Muscle of back (tissue), 13 donors: ENCODE results near the gene MARK1. TPM values are rescaled to one million over a fixed set of nuclear protein-coding genes. Genes with fewer than 3 reads are reported as not detected.

ENCODE experiments used
- DNase-seq, 3 donors: peaks; one replicate each; pipeline versions ENCODE4 v3.0.0 to v3.0.0-alpha.2; 2013
- long read RNA-seq, 9 donors: transcript quantifications; one replicate each; lab custom pipeline, GENCODE V29; 2026
- polyA plus RNA-seq, 10 donors: library from polyadenylated mRNA; unstranded; fragments of 120-200 nt; gene quantifications; one replicate each; pipeline ENCODE4 v1.2.1, GENCODE V29; 2013; ENCODE audit not compliant: insufficient read length in 10 of 10

MARK1 gene
- 10 to 100 TPM in 9 of 10 donors, 1 to 10 TPM in 1; 9.6 to 14.7 (median 12.6) TPM for polyA plus RNA-seq
- long read RNA-seq, donor 1, full-length matches to known transcripts = 2 of 2 reads
- long read RNA-seq, donor 1, partial matches to known transcripts = 0 of 2 reads
- long read RNA-seq, donor 1, other reads (novel, unspliced or antisense) = 0 of 2 reads
- long read RNA-seq, donor 2 = 0 reads
- long read RNA-seq, donor 3 = 0 reads
- long read RNA-seq, donor 4 = 0 reads
- long read RNA-seq, donor 5, partial matches to known transcripts = 0 of 1 reads
- long read RNA-seq, donor 5, other reads (novel, unspliced or antisense) = 0 of 1 reads
- long read RNA-seq, donor 6, full-length matches to known transcripts = 1 of 1 reads
- long read RNA-seq, donor 6, partial matches to known transcripts = 0 of 1 reads
- long read RNA-seq, donor 6, other reads (novel, unspliced or antisense) = 0 of 1 reads
- long read RNA-seq, donor 7 = 0 reads
- long read RNA-seq, donor 8, full-length matches to known transcripts = 1 of 11 reads
- long read RNA-seq, donor 8, partial matches to known transcripts = 10 of 11 reads
- long read RNA-seq, donor 8, other reads (novel, unspliced or antisense) = 0 of 11 reads
- long read RNA-seq, donor 9 = 0 reads

- DNase-seq = peak; percentile 66 to 89 (median 81)
These were observed at the start of gene MARK1 for GRCh38 chr1:220527908-220528678. MARK1 (plus strand) TSS chr1:220528136; CDS start chr1:220528823, 687 bp downstream.

DNA sequence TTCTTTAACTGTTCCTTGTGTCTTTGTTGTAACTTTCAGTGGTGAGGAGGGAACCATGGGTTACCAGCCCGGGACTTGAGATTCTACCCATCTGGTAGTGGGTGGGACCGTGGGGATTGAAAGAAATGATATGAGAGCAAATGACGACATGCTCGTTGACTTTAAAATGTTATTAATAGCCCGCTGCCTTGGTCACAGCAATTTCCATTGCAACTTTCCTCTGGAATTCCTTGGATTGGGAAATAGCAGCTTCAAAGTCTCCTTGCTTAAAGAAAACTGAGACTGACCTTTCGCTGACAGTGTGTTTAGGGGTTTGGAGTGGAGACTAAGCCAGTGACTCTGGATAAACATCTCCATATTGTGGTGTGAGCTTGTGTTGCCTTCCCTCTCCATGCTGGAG, 44.2 kb upstream of the MARK1 start:
- DNase-seq = peak; percentile 72 to 85 (median 82)

- DNase-seq = peak in 1 of 3 donors; percentile 14
These were observed 43.8 kb upstream of the MARK1 start for GRCh38 chr1:220484135-220484534.

GRCh38 chr1:220485131-220485530, 42.8 kb upstream of the MARK1 start:
- no peak for DNase-seq

- no peak for DNase-seq
These were observed 42.1 kb upstream of the MARK1 start for GRCh38 chr1:220485791-220486190.

DNA sequence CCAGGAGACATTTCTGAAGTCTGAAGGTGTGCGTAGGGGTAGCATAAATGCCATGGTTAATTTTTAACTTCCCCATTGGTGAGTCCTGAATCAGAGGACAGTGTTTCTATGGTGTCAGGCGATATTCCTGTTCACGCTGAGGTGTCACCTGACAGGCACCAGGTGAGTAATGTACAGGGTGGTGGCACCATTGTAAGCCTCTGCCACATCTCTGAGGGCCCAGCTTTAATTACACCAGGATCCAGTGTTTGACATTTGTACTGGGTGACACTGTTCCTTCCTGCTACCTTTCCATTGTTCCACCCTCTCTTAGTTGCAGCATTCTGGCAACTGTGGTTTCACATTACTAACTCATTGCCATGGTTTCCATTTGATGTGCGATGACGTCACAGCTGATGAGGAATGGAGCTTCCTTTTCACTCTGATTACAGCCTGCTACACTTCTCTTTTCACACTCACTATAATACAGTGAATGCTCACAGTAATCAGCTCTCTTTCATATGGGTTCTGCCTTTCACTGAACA, 40.6 kb upstream of the MARK1 start:
- DNase-seq = no peak

DNA sequence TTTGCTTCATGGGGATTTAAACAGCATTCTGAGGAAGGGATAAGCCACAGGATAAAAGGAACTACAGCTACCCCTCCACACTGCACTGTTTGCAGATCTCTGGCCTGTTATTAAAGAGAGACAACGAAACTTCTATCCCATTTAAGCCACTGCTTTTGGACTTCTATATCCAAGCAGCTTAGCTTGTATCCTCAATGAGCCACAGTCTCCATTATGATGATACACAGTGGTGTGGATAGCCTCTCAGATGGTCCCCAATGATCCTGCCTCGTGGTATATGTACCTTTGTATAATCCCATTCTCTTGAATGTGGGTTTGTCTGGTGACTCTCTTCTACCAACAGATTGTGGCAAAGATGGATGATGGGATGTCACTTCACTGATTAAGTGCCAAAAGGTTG, 36.0 kb upstream of the MARK1 start:
- no peak for DNase-seq

- DNase-seq = no peak
These were observed 30.6 kb upstream of the MARK1 start for GRCh38 chr1:220497220-220497947.

DNA sequence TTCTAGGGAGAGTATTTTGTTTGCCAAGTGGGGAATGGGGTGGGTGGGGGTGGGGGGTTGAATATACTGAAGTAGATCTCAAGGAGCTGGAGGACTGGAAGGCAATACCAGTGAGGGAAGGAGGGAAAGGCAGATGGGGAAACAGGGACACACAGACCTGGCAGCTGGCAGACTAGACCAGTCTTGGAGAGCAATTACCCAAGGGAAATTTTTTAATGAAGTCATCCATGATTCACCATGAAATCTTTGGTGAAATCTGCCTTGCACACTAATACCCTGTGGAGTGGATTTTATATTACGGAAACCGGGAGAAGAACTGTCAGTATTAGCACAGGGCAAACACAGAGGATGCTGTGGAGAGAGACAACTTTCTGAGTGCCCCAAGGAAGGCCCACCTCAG, 29.7 kb upstream of the MARK1 start:
- DNase-seq = no peak

- DNase-seq = peak in 2 of 3 donors; percentile 24 to 52
These were observed 27.6 kb upstream of the MARK1 start for GRCh38 chr1:220500372-220500771.

DNA sequence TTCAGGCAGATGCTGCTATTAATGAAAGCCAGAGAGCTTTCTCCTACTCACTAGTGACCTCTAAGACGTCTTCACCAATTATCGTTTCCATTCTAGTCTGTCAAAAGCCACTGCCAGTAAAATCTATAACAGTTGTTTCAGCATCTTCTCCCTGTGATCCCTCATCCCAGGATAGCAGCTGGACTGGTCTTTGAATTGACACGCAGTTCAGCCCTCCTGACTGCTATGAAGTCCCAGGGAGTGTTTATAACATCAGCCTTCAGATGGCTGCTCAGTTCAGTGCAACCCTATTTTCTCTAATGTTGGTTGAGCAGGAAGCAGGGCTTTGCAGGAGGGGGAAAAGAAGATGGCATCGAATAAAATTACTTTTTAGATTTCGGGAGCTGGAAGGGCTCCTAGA, 23.6 kb upstream of the MARK1 start:
- no peak for DNase-seq

GRCh38 chr1:220507085-220507484, 20.9 kb upstream of the MARK1 start:
- no peak for DNase-seq

DNA sequence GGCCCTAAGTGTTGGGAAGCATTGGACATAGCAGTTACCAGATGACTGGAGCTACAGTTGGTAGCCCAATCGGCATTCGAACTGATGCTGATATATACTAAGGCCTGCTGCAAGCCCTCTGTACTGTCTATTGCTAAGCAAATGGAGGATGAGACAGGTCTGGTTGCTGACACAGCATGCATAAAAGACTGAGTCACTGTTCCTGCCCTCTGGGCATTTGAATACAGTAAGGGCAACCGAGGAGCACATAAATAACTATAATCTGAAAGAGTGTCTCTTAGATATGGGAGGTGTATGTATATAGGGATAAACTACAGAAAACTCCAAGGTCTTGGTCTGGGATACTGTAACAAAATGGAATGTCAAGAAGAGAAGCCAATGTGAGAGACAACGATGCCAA, 16.8 kb upstream of the MARK1 start:
- DNase-seq = no peak

- no peak for DNase-seq
These were observed 16.2 kb upstream of the MARK1 start for GRCh38 chr1:220511785-220512184.

DNA sequence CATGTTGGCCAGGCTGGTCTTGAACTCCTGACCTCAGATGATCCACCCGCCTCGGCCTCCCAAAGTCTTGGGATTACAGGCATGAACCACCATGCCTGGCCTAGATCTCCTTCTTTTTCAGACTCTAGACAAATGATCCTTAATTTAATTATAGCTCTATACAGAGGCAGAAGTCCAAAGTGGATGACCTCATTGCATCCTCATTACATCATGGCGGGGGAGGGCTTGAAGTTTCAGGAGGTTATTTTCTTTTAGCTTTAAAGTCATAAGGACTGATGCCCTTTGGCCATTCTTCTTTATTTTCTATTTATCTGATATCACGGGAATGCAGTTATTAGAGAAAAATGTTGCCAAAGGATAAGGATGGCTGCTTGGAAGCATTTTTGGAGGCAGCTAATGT, 14.1 kb upstream of the MARK1 start:
- no peak for DNase-seq

GRCh38 chr1:220514256-220514655, 13.7 kb upstream of the MARK1 start:
- no peak for DNase-seq

GRCh38 chr1:220516014-220516721, 11.8 kb upstream of the MARK1 start:
- DNase-seq = no peak

- no peak for DNase-seq
These were observed 11.3 kb upstream of the MARK1 start for GRCh38 chr1:220516722-220517042.

DNA sequence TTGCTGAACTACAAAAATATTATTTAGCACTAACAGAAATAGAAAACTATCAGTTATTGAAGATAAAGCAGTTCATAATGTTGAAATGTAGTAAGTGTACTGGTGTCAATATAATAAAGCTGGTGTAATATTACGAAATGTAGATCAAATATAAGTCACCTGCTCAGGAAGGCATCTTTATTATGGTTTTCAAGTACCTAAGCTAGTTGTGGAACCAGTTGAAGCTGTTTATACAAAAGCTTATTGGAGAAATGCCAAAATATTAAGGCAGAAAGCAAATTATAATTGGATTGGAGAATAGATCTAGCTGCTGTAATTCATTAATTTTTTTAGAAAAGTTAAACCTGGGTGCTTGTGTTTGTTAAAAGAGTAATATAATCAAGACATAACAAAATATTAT, 6.2 kb upstream of the MARK1 start:
- DNase-seq = no peak

GRCh38 chr1:220526294-220526693, 1.6 kb upstream of the MARK1 start:
- peak in 1 of 3 donors; percentile 11 for DNase-seq

- DNase-seq = peak; percentile 24 to 78 (median 42)
These were observed 543 bp upstream of the MARK1 start for GRCh38 chr1:220527279-220527907.
